ENCODE measurements around the gene PTGDS. TPM values are rescaled to one million over a fixed set of nuclear protein-coding genes. Genes with fewer than 3 reads are reported as not detected.

PTGDS gene
- total RNA-seq, 3 donors from 2014 or later (not counting 1 experiment from before 2014, with no cell fraction given) = 157 to 361 (median 296) TPM

GRCh38 chr9:136981588-136982231 lies 4.4 kb downstream of the PTGDS start:
- H3K4me1 Mint-ChIP-seq = peaks cover 0 to 16% of the 10 kb centered on the region in 2 donors
- Histone ChIP-seq H3K36me3 (ENCODE audit: control insufficient read depth, insufficient read depth, low read length) (no peaks in the 10 kb centered on the region), H3K4me1 (ENCODE audit: control insufficient read depth, insufficient read depth, low read length) (peaks cover 27% of the 10 kb centered on the region), H3K27ac (ENCODE audit: low read length) (no peak overlapping the region), H3K4me3 (ENCODE audit: low read length) (no peak overlapping the region), H3K9me3 (ENCODE audit: control insufficient read depth, insufficient read depth, low read length) (no peaks in the 10 kb centered on the region), H3K27me3 (ENCODE audit: control insufficient read depth, insufficient read depth, low read length) (peaks cover 10% of the 10 kb centered on the region)
- H3K36me3 Mint-ChIP-seq = no peaks in the 10 kb centered on the region
- ATAC-seq (no peak), DNase-seq (no peak)
- intact Hi-C loops (cut with micrococcal nuclease) = no loop called here
- TF ChIP-seq CTCF (IDR thresholded peaks at IDR 0.05) = no peak
- no peaks in the 10 kb centered on the region for H3K9me3 Mint-ChIP-seq
- H3K27me3 Mint-ChIP-seq (ENCODE audit: low read depth in 2 of 2) = peaks cover 0 to 7% of the 10 kb centered on the region in 2 donors
- no peak overlapping the region for H3K4me3 Mint-ChIP-seq
- H3K27ac Mint-ChIP-seq = no peak overlapping the region
- 81% methylated on average over 15 of the region's 17 CpGs for WGBS (ENCODE audit: insufficient coverage)

GRCh38 chr9:136982232-136983051 lies 5.1 kb downstream of the PTGDS start, which contains the start of gene LCNL1:
Gene LCNL1 (plus strand): TSS chr9:136982993. CDS start chr9:136983587, 594 bp downstream.
- Histone ChIP-seq H3K36me3 (ENCODE audit: control insufficient read depth, insufficient read depth, low read length) (no peaks in the 10 kb centered on the region), H3K27ac (ENCODE audit: low read length) (no peak within 1 kb of the TSS), H3K4me1 (ENCODE audit: control insufficient read depth, insufficient read depth, low read length) (peaks cover 20% of the 10 kb centered on the region), H3K9me3 (ENCODE audit: control insufficient read depth, insufficient read depth, low read length) (no peaks in the 10 kb centered on the region), H3K27me3 (ENCODE audit: control insufficient read depth, insufficient read depth, low read length) (peaks cover 10% of the 10 kb centered on the region), H3K4me3 (ENCODE audit: low read length) (no peak within 1 kb of the TSS)
- Mint-ChIP-seq H3K4me3 (no peak within 1 kb of the TSS), H3K36me3 (no peaks in the 10 kb centered on the region), H3K27me3 (ENCODE audit: low read depth in 2 of 2) (peaks cover 0 to 7% of the 10 kb centered on the region in 2 donors), H3K9me3 (no peaks in the 10 kb centered on the region), H3K27ac (peak within 1 kb of the TSS in 1 of 2 donors; percentile 2), H3K4me1 (peaks cover 0 to 9% of the 10 kb centered on the region in 2 donors)
- ATAC-seq (no peak), DNase-seq (no peak)
- intact Hi-C loops (cut with micrococcal nuclease) = no loop called here
- 86% methylated on average over 18 of the region's 18 CpGs for WGBS (ENCODE audit: insufficient coverage)
- no peak for TF ChIP-seq CTCF (IDR thresholded peaks at IDR 0.05)

- Mint-ChIP-seq H3K27ac (no peak overlapping the region), H3K4me3 (no peak overlapping the region), H3K27me3 (ENCODE audit: low read depth in 2 of 2) (peaks cover 0 to 11% of the 10 kb centered on the region in 2 donors), H3K36me3 (no peaks in the 10 kb centered on the region), H3K9me3 (no peaks in the 10 kb centered on the region), H3K4me1 (peaks cover 0 to 7% of the 10 kb centered on the region in 2 donors)
- 56% methylated on average over 7 of the region's 9 CpGs for WGBS (ENCODE audit: insufficient coverage)
- H3K27me3 ChIP-seq (ENCODE audit: control insufficient read depth, insufficient read depth, low read length) = peaks cover 11% of the 10 kb centered on the region
- peaks cover 13% of the 10 kb centered on the region for H3K4me1 ChIP-seq (ENCODE audit: control insufficient read depth, insufficient read depth, low read length)
- no peak overlapping the region for H3K27ac ChIP-seq (ENCODE audit: low read length)
- intact Hi-C loops (cut with micrococcal nuclease) = no loop called here
- no peak for TF ChIP-seq CTCF (IDR thresholded peaks at IDR 0.05)
- H3K4me3 ChIP-seq (ENCODE audit: low read length) = no peak overlapping the region
- no peaks in the 10 kb centered on the region for H3K36me3 ChIP-seq (ENCODE audit: control insufficient read depth, insufficient read depth, low read length)
- ATAC-seq (no peak), DNase-seq (no peak)
- H3K9me3 ChIP-seq (ENCODE audit: control insufficient read depth, insufficient read depth, low read length) = no peaks in the 10 kb centered on the region
Measured at GRCh38 chr9:136983167-136983566, 5.9 kb downstream of the PTGDS start.

Data from natural killer cell (primary cell).